Measurements from ENCODE around the gene RCAN1. TPM values are rescaled to one million over a fixed set of nuclear protein-coding genes. Genes with fewer than 3 reads are reported as not detected.

RCAN1 gene
- total and polyA plus RNA-seq, 2 of the 8 experiments (the other 6 are each of a cell fraction or from before 2014, with no cell fraction given): 1.7 to 6.4 TPM

DNA sequence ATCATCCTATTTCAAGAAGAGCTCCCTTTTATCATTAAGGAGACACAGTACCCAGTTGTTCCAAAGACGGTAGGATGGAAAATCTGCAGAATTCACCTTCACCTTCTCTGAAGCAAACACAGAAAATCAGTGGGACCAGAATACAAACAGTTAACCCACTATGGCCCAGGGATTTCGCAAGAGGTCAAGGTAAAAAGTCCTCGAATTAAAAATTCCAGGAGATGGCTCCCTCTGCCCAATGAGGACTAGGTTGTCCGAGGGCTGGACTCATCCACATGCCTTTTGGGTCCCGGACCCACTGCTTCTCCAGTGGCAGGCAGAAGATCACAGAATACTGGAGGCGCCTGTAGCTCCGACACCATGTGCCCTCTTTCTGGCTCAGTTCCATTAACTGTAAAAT lies 42.9 kb downstream of the RCAN1 start:
- Histone ChIP-seq H4K91ac (replicated peaks; ENCODE audit: insufficient read length, low read length) (no peak overlapping the region), H3K14ac (ENCODE audit: insufficient read length) (no peak overlapping the region), H3K56ac (replicated peaks; ENCODE audit: insufficient read length, low read depth, low read length) (no peak overlapping the region), H2AK5ac (ENCODE audit: low read depth, low read length) (no peak overlapping the region), H3K79me1 (ENCODE audit: low read depth, low read length) (no peaks in the 10 kb centered on the region), H3K18ac (ENCODE audit: extremely low read depth, low read length) (no peak overlapping the region), H3K27ac (ENCODE audit: low read depth, low read length) (no peak overlapping the region), H2BK120ac (replicated peaks; ENCODE audit: low read depth, low read length) (no peak overlapping the region), H3K4me3 (ENCODE audit: extremely low read depth in 1 of 4, insufficient read depth in 2 of 4, low read depth in 3 of 4, low read length in 4 of 4) (no peak overlapping the region), H4K8ac (ENCODE audit: extremely low read depth, insufficient read depth, low read length) (no peak overlapping the region), H3K27me3 (replicated peaks in 1 of 4; ENCODE audit: control insufficient read depth in 3 of 4, extremely low read depth in 1 of 4, insufficient read depth in 3 of 4, low read length in 3 of 4) (no peaks in the 10 kb centered on the region; a peak in 1 of 7 replicates), H3K9me3 (ENCODE audit: insufficient read depth in 2 of 2, low read depth in 1 of 2, low read length in 1 of 2) (no peaks in the 10 kb centered on the region), H3K4ac (replicated peaks; ENCODE audit: insufficient read length, low read depth, low read length) (no peak overlapping the region), H2BK12ac (ENCODE audit: low read depth, low read length) (no peak overlapping the region), H4K5ac (ENCODE audit: insufficient read length, low read depth, low read length) (no peak overlapping the region), H2BK5ac (ENCODE audit: low read depth, low read length) (no peak overlapping the region), H3K4me1 (replicated peaks in 1 of 4; ENCODE audit: control insufficient read depth in 3 of 4, insufficient read depth in 4 of 4, low read length in 3 of 4) (no peaks in the 10 kb centered on the region), H2BK20ac (ENCODE audit: low read length) (no peak overlapping the region), H3K23ac (ENCODE audit: insufficient read length) (no peak overlapping the region), H2AFZ (ENCODE audit: low read length) (no peak overlapping the region), H3K23me2 (ENCODE audit: low read depth, low read length) (no peaks in the 10 kb centered on the region), H3K4me2 (ENCODE audit: insufficient read depth in 1 of 2, low read depth in 2 of 2, low read length in 2 of 2) (no peak overlapping the region), H3K79me2 (ENCODE audit: control insufficient read depth in 1 of 2, insufficient read depth in 2 of 2, low read length in 2 of 2) (no peaks in the 10 kb centered on the region), H3K36me3 (ENCODE audit: control insufficient read depth in 2 of 4, insufficient read depth in 4 of 4, low read length in 3 of 4) (no peaks in the 10 kb centered on the region), H2BK15ac (ENCODE audit: low read length) (no peak overlapping the region), H4K20me1 (replicated peaks in 1 of 2; ENCODE audit: control insufficient read depth in 1 of 2, insufficient read depth in 2 of 2, low read length in 2 of 2) (no peaks in the 10 kb centered on the region), H3K9ac (replicated peaks in 1 of 4; ENCODE audit: extremely low read depth in 1 of 4, low read depth in 3 of 4, low read length in 3 of 4) (no peak overlapping the region)
- WGBS, 2 experiments (ENCODE audit: extremely low coverage in 1 of 2, insufficient coverage in 1 of 2, insufficient read length in 1 of 2, insufficient replicate concordance in 2 of 2, low coverage in 1 of 2, low lambda C conversion rate in 2 of 2, missing lambda C conversion rate in 1 of 2): 89% methylated on average over 7 of the region's 7 CpGs; no CpG with 5 or more reads in 1 of the 2 experiments
- ChIA-PET POLR2A (ENCODE audit: partially characterized antibody) (no interaction called here), CTCF (ENCODE audit: partially characterized antibody) (interaction anchor here (1.2 to 2.2 kb wide), 2 partner anchors 11 to 31 kb away, joined by 4 to 9 read pairs; no protein-coding TSS in a partner anchor)
- DNase-seq (ENCODE audit: low read depth in 1 of 2, low spot score in 2 of 2) (no peak), FAIRE-seq (no peak)
- TF ChIP-seq SUZ12 (IDR thresholded peaks at IDR 0.05; ENCODE audit: low read length) (no peak), CEBPB (IDR thresholded peaks at IDR 0.05; ENCODE audit: low read depth, low read length) (peak; percentile 64; the same call in 1 of the 2 replicates), MAFK (IDR thresholded peaks at IDR 0.05; ENCODE audit: low read depth, low read length) (no peak)
- TF ChIP-seq, protein P1, sequence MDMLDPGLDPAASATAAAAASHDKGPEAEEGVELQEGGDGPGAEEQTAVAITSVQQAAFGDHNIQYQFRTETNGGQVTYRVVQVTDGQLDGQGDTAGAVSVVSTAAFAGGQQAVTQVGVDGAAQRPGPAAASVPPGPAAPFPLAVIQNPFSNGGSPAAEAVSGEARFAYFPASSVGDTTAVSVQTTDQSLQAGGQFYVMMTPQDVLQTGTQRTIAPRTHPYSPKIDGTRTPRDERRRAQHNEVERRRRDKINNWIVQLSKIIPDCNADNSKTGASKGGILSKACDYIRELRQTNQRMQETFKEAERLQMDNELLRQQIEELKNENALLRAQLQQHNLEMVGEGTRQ (IDR thresholded peaks at IDR 0.05; ENCODE audit: low read length): no peak
